ENCODE data around the gene APOL4.
"Not testable (repeated sequence)": the region's sequence is repeated elsewhere in the genome, so short reads cannot be mapped to it uniquely, and the experiment has no call there.

APOL4 gene

DNA sequence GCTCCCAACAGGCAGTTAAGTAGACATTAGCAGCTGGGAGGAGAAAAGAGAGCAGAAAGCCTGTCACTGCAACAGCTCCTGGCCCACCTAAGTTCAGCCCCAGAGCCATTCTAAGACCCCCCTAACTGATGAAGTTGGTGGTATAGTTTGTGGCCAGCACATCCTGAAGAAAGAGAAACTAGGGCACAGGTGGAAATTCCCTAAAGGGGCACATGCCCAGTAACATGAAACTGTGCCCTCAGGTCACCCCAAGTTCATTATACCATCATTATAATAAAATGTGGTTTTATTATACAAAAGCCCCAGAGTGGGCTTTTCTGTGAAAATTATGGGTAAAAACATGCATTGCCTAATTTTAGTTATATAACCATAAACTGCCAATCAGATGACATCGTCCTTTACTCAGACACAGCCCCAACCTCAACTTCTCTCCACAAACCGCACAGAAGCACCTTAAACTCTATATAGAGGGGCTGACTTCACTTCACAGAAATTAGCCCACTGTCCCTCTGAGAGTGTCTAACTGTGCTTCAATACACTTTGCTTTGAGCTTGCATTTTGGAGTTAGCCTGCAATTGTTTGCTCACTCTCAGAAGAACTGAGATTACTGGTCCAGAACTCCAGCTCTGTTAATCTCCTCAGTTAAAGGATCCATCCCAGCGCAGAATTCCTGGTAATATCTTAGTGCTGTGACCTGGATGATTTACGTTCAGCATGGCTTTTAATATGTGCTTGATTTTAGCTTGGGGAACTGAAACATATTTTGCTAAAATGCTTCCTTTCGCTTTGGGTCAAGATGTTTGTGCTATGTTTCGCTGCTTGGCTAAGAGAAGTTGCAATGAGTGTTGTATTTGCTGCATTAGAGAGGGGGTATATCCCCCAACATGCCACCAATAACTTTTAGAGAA lies 39.2 kb downstream of the APOL4 start:
- no peaks in the 10 kb centered on the region for H3K27me3 ChIP-seq (replicated peaks)
- H3K27ac ChIP-seq: no peak overlapping the region
- H3K36me3 ChIP-seq (replicated peaks): no peaks in the 10 kb centered on the region
- DNase-seq: no peak
- no peak for TF ChIP-seq CTCF (IDR thresholded peaks at IDR 0.05; ENCODE audit: low read depth, low read length, missing control alignments)
- no peak overlapping the region for H3K4me3 ChIP-seq (ENCODE audit: low read depth, low read length)
- in situ Hi-C loops (cut with HindIII; ENCODE audit: low pct_ligation_motif_present, low sequenced_read_pairs): loop anchor here (25.0 kb wide), 1 partner anchor 100 kb away; the partner anchor contains the start of gene APOL1

DNA sequence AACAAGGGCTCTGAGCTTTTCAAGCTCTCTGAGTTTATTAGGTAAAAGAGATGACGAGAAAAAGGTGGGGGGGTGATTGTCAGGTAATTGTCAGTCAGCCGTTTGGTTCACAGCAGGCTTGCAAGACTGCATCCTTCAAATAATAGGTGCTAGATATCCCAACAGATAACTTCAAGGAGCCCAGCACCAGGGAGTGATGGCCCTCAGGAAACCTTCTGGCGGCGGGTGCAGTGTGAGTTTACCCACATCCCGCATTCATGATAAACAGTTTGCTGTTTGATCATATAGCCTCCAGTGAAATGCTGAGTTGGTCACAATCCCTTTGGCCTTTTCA lies 39.8 kb downstream of the APOL4 start:
- not testable (repeated sequence) for H3K36me3 ChIP-seq (replicated peaks); H3K27me3 ChIP-seq (replicated peaks); H3K4me3 ChIP-seq (ENCODE audit: low read depth, low read length); H3K27ac ChIP-seq; DNase-seq
- in situ Hi-C loops (cut with HindIII; ENCODE audit: low pct_ligation_motif_present, low sequenced_read_pairs): loop anchor here (25.0 kb wide), 1 partner anchor 101 kb away; the partner anchor contains the start of gene APOL1

GRCh38 chr22:36160499-36160942 lies 41.1 kb downstream of the APOL4 start, which contains the start of gene APOL3:
APOL3 (minus strand) TSS chr22:36160755; CDS start chr22:36149055, 11,700 bp downstream.
- no peak within 1 kb of the TSS for H3K27ac ChIP-seq
- DNase-seq: peak; percentile 45
- H3K4me3 ChIP-seq (ENCODE audit: low read depth, low read length): no peak within 1 kb of the TSS
- H3K27me3 ChIP-seq (replicated peaks): no peaks in the 10 kb centered on the region
- no peaks in the 10 kb centered on the region for H3K36me3 ChIP-seq (replicated peaks)
- no peak for TF ChIP-seq CTCF (IDR thresholded peaks at IDR 0.05; ENCODE audit: low read depth, low read length, missing control alignments)
- in situ Hi-C loops (cut with HindIII; ENCODE audit: low pct_ligation_motif_present, low sequenced_read_pairs): loop anchor here (25.0 kb wide), 1 partner anchor 102 kb away; the partner anchor contains the start of gene APOL1

DNA sequence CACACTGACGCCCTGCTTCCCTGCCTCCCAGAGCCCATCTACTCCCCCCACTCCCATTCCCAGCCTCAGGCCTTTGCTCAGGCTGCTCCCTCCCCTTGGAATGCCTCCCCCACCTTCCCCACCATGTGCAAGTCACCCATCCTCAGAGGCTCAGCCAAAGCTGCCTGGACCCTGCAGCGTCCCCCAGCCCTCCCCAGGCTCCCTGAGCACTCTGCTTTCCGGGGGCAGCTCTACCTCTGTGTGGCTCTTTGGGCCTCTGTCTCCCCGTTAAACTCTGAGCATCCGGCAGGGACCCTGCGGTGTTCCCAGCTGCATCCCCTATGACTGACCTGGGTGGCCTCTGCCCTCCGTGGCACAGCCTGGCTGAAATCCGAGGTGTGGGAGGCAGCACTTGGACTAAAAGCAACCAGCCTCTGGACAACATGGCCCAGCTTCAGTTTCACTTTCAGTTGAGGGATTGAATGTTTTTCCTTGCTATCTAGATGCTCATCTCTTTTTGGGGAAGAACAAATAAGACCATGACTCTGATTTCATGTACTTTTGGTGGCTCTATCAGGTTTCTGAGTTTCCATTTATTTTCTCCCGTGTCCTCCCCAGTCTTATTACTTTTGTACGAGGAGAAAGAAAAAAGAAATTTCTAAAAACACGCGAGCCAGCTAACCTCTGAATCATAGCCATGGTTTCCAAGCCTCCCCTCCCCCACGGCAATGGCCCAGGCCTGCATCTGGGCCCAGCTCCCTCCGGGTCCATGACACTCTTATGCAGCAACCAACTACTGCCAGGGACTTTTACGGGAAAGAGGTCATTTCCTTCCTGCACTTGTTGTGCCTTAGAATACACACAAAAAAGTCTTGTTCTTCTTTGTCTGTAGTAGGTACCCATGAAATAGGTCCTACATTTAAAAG lies 44.8 kb downstream of the APOL4 start:
- in situ Hi-C loops (cut with HindIII; ENCODE audit: low pct_ligation_motif_present, low sequenced_read_pairs): loop anchor here (25.0 kb wide), 1 partner anchor 106 kb away; the partner anchor contains the start of gene APOL1
- no peak for TF ChIP-seq CTCF (IDR thresholded peaks at IDR 0.05; ENCODE audit: low read depth, low read length, missing control alignments)
- peak overlapping the region; percentile 44 for H3K4me3 ChIP-seq (ENCODE audit: low read depth, low read length)

DNA sequence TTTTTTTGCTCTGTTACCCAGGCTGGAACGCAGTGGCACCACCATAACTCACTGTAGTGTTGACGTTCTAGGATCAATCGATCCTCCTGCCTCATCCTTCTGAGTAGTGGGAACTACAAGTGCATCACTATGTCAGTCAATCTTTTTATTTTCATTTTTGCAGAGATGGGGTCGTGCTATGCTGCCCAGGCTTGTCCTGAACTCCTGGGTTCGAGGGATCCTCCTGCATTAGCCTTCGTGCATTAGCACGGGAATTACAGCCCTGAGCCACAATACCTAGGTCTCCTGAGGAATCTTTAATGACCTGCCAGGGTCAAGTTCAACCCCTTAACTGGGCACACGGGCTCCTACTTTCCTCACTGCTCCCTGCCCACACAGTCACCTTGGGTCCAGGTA lies 45.5 kb downstream of the APOL4 start:
- no peak for DNase-seq
- no peak for TF ChIP-seq CTCF (IDR thresholded peaks at IDR 0.05; ENCODE audit: low read depth, low read length, missing control alignments)
- H3K27ac ChIP-seq: no peak overlapping the region
- no peaks in the 10 kb centered on the region for H3K27me3 ChIP-seq (replicated peaks)
- H3K4me3 ChIP-seq (ENCODE audit: low read depth, low read length): peak overlapping the region; percentile 44
- no peaks in the 10 kb centered on the region for H3K36me3 ChIP-seq (replicated peaks)
- in situ Hi-C loops (cut with HindIII; ENCODE audit: low pct_ligation_motif_present, low sequenced_read_pairs): loop anchor here (25.0 kb wide), 1 partner anchor 106 kb away; the partner anchor contains the start of gene APOL1

More for the DNA sequence above, 44.8 kb downstream of the APOL4 start:
- H3K36me3 ChIP-seq (replicated peaks): no peaks in the 10 kb centered on the region
- DNase-seq: peak; percentile 81
- H3K27me3 ChIP-seq (replicated peaks): no peaks in the 10 kb centered on the region
- peak overlapping the region; percentile 92 for H3K27ac ChIP-seq

Data from brain microvascular endothelial cell (primary cell).